ENCODE results near the gene PLB1. TPM values are rescaled to one million over a fixed set of nuclear protein-coding genes. Genes with fewer than 3 reads are reported as not detected.

PLB1 gene
- total RNA-seq, 1 experiment from 2014 or later, result 0.21 TPM

- DNase-seq (ENCODE audit: low spot score), result peak; percentile 67
Observed at GRCh38 chr2:28613633-28614501, 118.0 kb downstream of the PLB1 start.

- no peak for DNase-seq (ENCODE audit: low spot score)
Observed at GRCh38 chr2:28615706-28616105, 119.8 kb downstream of the PLB1 start.

DNA sequence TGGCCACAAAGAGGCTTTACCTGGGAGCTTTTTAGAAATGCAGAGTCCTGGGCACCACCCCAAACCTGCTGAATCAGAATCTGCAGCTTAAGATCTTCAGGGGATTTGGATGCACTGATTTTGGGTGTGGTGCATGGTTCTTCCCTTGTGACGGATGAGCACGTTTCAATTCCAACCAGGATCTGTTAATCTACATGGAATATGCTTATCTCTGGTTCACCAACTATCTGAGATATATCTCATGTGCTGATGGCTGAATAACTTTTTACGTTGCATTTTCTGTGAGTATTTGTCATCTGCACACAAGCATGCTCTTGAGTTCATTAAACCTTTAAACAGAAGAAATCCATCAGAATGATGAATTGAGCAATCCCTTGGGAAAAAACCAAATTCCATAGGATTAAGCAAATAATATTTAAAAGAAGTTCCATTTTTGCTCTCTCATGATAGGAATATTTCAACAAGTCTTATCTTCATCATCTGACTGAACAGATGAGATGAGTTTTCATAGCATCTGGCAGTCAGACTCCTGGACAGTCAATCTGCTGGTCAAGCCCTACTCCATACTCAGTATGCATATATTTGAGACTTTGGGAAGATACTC, 120.6 kb downstream of the PLB1 start:
- no peak for DNase-seq (ENCODE audit: low spot score)

GRCh38 chr2:28617502-28618184, 121.8 kb downstream of the PLB1 start:
- DNase-seq (ENCODE audit: low spot score), result no peak

- no peak for DNase-seq (ENCODE audit: low spot score)
Observed at GRCh38 chr2:28618221-28619141, 122.6 kb downstream of the PLB1 start.

- DNase-seq (ENCODE audit: low spot score), result no peak
Observed at GRCh38 chr2:28619213-28620196, 123.6 kb downstream of the PLB1 start.

- DNase-seq (ENCODE audit: low spot score), result no peak
Observed at GRCh38 chr2:28620291-28620793, 124.5 kb downstream of the PLB1 start.

DNA sequence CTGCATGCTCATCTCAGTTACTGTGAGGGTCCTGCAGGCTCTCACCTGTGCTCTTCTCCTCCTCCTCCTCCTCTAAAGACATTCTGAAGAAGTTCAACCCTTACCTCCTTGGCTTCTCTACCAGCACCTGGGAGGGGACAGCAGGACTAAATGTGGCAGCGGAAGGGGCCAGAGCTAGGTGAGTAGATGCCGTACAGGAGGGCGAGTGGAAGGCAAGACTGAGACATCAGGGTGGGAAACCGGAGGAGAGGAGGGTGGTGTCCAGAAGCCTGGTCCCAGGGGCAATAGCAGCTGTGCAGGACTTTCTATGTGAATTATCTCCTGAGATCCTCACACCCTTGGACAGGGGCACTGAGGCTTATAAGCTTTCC, 124.9 kb downstream of the PLB1 start:
- DNase-seq (ENCODE audit: low spot score), result no peak

- peak; percentile 73 for DNase-seq (ENCODE audit: low spot score)
Observed at GRCh38 chr2:28621172-28622100, 125.6 kb downstream of the PLB1 start.

DNA sequence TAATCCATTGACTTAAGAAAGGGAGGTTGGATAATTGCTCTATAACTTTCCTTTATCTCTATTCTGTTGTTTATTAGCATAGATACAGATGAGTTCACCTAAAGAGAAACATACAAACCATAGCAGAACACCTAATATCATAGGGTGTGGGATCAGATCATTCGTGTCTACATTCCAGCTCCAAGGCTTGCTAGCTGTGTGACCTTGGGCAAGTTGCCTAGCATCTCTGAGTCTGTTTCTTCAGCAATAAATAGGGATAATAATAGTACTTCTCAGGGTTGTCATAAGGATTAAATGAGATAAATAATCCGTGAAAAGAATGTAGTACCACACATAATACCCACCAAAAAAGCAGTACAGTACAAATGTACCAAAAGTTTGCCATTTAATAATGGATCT, 126.2 kb downstream of the PLB1 start:
- DNase-seq (ENCODE audit: low spot score), result no peak

GRCh38 chr2:28623582-28624405, 127.9 kb downstream of the PLB1 start:
- DNase-seq (ENCODE audit: low spot score), result no peak

- DNase-seq (ENCODE audit: low spot score), result no peak
Observed at GRCh38 chr2:28624436-28624792, 128.6 kb downstream of the PLB1 start.

DNA sequence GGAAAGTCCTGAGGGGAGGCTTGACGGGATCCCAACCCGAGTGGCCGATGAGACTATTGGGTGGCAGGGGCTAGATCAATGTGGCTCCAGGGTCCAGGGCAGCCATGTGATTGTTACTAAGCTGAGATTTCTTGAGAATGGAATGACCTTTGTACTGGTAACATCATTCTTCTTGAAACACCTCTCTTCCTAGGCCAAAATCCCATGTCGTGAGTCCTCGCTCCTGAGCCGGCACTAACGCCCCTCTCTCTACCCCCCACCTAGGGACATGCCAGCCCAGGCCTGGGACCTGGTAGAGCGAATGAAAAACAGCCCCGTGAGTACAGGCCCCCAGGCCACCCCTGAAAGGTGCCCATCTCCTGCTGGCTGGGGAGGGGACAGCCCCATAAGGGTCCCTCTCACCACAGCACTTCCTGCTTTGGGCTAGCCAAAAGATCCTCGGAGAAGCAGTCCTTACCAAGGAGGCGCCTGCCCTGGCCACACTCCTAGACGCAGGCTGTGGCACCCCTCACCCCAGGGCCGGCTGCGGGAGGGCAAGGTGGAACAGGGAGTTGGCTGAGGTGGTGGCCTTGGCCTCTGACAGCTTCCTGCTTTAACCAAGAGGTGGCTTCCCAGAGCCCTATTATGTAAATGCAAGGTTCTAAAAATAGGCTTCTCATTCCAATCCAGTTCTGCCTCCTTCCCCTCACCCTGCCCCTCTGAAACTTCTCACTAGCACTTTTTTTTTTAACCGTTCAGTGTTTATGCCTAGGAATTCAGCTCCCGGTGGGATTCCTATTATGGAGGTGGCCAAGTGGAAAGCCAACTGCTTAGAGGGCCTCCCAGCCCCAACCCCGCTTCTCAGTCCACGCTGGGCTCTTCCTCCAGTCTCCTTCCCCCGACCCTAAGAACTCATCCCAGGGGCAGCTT, 129.2 kb downstream of the PLB1 start:
- peak; percentile 20 for DNase-seq (ENCODE audit: low spot score)

DNA sequence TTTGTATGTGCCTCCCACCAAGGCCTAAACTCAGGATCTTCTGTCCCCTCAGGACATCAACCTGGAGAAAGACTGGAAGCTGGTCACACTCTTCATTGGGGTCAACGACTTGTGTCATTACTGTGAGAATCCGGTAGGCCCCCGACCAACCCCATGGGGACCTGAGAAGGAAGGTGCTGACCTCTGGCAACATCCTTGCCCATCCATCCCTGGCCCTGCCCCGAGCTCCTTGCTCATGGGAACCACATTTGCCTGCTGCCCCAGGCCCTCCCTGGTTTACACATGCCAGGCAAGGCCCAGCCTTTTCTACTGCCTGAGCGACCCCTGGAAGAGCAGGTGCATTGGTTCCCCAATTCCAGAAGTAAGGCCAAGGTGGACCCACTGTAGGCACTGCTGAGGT, 130.5 kb downstream of the PLB1 start:
- DNase-seq (ENCODE audit: low spot score), result no peak

- no peak for DNase-seq (ENCODE audit: low spot score)
Observed at GRCh38 chr2:28626891-28627421, 131.1 kb downstream of the PLB1 start.

GRCh38 chr2:28627722-28628480, 132.0 kb downstream of the PLB1 start:
- DNase-seq (ENCODE audit: low spot score), result no peak

Measured in H4 (cell line).